ENCODE results near the gene FOXD1.
"Not testable (repeated sequence)": the region's sequence is repeated elsewhere in the genome, so short reads cannot be mapped to it uniquely, and the experiment has no call there.

FOXD1 gene

GRCh38 chr5:73448463-73449136, at the start of gene FOXD1:
FOXD1 (minus strand) TSS chr5:73448777; CDS start chr5:73448362, 415 bp downstream.
- DNase-seq, result peak; percentile 76

- no peak for DNase-seq
These were observed 49.0 kb upstream of the FOXD1 start for GRCh38 chr5:73497497-73498056.

GRCh38 chr5:73496984-73497457, 48.4 kb upstream of the FOXD1 start:
- DNase-seq, result peak; percentile 32

- no peak for DNase-seq
These were observed 47.3 kb upstream of the FOXD1 start for GRCh38 chr5:73495772-73496335.

GRCh38 chr5:73494721-73495120, 46.1 kb upstream of the FOXD1 start:
- no peak for DNase-seq

- DNase-seq, result no peak
These were observed 44.8 kb upstream of the FOXD1 start for GRCh38 chr5:73493421-73493820.

- no peak for DNase-seq
These were observed 42.6 kb upstream of the FOXD1 start for GRCh38 chr5:73491155-73491554.

GRCh38 chr5:73490088-73490487, 41.5 kb upstream of the FOXD1 start:
- no peak for DNase-seq

GRCh38 chr5:73488806-73489205, 40.2 kb upstream of the FOXD1 start:
- DNase-seq, result no peak

GRCh38 chr5:73487815-73488214, 39.2 kb upstream of the FOXD1 start:
- no peak for DNase-seq

GRCh38 chr5:73487257-73487656, 38.7 kb upstream of the FOXD1 start:
- not testable (repeated sequence) for DNase-seq

GRCh38 chr5:73486119-73486899, 37.7 kb upstream of the FOXD1 start:
- DNase-seq, result no peak

GRCh38 chr5:73485715-73486114, 37.1 kb upstream of the FOXD1 start:
- no peak for DNase-seq

- DNase-seq, result no peak
These were observed 35.9 kb upstream of the FOXD1 start for GRCh38 chr5:73484511-73484910.

GRCh38 chr5:73483676-73484075, 35.1 kb upstream of the FOXD1 start:
- no peak for DNase-seq

GRCh38 chr5:73482383-73483136, 34.0 kb upstream of the FOXD1 start:
- DNase-seq, result peak; percentile 71

- no peak for DNase-seq
These were observed 31.9 kb upstream of the FOXD1 start for GRCh38 chr5:73480500-73480899.

- DNase-seq, result no peak
These were observed 23.5 kb upstream of the FOXD1 start for GRCh38 chr5:73472116-73472515.

- DNase-seq, result no peak
These were observed 23.1 kb upstream of the FOXD1 start for GRCh38 chr5:73471654-73472053.

GRCh38 chr5:73469878-73470277, 21.3 kb upstream of the FOXD1 start:
- DNase-seq, result no peak

GRCh38 chr5:73468638-73469037, 20.1 kb upstream of the FOXD1 start:
- DNase-seq, result not testable (repeated sequence)

- no peak for DNase-seq
These were observed 15.6 kb upstream of the FOXD1 start for GRCh38 chr5:73464016-73464745.

Data from DMS153 (cell line).